ENCODE results near the gene GIMAP8.

The GIMAP8 gene

DNA sequence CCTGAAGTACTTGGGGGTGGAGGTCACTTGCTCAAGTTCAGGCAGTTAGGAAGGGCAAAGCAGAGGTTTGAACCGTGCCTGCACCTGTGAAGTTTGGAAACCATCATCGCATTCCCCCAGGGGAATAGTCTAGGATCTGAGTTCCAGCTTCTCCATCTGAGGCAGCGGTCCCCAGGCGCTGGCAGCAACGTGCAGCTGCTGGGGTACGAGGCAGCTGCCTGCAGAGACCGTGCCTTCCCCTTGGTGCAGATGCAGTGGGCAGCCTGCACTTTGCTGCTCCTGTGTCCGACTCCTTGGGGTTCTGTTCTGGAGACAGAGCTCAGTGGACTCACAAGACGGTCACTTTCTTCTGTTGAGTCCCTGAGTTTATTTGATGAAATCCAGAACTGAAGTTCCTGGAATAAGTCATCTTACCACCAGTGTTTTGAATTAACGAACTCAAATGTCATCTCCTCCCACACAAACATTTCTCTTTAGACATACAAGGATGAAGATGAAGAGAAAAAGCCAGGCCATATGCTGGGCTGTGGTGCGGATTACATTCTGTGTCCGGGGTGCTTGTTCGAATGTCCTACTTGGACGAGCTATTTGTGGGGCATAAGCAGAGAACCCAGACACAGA is 19.9 kb upstream of the GIMAP8 start:
- no peak overlapping the region for H3K4me3 ChIP-seq (ENCODE audit: control insufficient read depth, low read depth, low read length)
- TF ChIP-seq, protein P1, sequence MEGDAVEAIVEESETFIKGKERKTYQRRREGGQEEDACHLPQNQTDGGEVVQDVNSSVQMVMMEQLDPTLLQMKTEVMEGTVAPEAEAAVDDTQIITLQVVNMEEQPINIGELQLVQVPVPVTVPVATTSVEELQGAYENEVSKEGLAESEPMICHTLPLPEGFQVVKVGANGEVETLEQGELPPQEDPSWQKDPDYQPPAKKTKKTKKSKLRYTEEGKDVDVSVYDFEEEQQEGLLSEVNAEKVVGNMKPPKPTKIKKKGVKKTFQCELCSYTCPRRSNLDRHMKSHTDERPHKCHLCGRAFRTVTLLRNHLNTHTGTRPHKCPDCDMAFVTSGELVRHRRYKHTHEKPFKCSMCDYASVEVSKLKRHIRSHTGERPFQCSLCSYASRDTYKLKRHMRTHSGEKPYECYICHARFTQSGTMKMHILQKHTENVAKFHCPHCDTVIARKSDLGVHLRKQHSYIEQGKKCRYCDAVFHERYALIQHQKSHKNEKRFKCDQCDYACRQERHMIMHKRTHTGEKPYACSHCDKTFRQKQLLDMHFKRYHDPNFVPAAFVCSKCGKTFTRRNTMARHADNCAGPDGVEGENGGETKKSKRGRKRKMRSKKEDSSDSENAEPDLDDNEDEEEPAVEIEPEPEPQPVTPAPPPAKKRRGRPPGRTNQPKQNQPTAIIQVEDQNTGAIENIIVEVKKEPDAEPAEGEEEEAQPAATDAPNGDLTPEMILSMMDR (conservative IDR thresholded peaks at IDR 0.05; ENCODE audit: control insufficient read depth, insufficient read depth, low read depth, low read length): no peak
- peak; percentile 22 for DNase-seq (ENCODE audit: low read depth)

DNA sequence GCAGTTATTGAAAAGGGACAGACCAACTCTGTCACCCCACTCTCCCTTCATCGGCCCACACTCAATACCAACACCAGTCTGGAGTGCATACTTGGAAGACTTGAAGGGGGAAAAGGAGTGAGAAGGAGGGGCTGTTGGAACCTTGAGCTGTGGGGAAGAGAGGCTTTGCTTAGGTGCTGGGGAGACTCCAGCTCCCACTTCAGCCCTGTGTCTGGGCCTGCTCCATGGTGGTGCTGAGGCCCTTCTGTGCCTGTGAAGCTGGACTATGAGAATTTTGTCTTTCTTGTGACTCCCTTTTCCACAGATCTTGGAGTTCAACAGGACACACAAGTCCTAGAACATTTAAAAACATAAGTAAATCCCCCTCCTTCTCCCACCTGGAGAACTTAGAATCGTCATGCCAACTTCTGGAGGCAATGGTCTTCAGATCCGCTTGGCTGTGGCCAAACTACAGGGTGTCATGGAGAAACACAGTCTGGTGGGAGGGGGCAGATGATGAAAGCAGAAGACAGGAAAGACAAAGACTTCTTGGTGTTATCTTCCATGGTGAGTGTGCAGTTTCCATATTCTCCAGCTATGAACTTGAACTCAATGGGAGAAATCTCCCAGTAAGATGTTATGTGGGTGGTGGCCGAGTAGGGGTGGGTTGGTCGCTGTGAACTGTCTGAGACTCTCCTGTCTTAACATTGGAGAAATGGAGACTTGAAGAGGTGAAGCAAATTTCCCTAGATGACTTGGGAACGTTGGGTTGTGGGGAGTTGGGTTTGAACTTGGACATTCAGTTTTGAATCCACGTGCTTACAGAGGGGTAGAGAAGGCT is 18.4 kb upstream of the GIMAP8 start:
- TF ChIP-seq, protein P1 (conservative IDR thresholded peaks at IDR 0.05; ENCODE audit: control insufficient read depth, insufficient read depth, low read depth, low read length): no peak
- no peak overlapping the region for H3K4me3 ChIP-seq (ENCODE audit: control insufficient read depth, low read depth, low read length)
- DNase-seq (ENCODE audit: low read depth): no peak

DNA sequence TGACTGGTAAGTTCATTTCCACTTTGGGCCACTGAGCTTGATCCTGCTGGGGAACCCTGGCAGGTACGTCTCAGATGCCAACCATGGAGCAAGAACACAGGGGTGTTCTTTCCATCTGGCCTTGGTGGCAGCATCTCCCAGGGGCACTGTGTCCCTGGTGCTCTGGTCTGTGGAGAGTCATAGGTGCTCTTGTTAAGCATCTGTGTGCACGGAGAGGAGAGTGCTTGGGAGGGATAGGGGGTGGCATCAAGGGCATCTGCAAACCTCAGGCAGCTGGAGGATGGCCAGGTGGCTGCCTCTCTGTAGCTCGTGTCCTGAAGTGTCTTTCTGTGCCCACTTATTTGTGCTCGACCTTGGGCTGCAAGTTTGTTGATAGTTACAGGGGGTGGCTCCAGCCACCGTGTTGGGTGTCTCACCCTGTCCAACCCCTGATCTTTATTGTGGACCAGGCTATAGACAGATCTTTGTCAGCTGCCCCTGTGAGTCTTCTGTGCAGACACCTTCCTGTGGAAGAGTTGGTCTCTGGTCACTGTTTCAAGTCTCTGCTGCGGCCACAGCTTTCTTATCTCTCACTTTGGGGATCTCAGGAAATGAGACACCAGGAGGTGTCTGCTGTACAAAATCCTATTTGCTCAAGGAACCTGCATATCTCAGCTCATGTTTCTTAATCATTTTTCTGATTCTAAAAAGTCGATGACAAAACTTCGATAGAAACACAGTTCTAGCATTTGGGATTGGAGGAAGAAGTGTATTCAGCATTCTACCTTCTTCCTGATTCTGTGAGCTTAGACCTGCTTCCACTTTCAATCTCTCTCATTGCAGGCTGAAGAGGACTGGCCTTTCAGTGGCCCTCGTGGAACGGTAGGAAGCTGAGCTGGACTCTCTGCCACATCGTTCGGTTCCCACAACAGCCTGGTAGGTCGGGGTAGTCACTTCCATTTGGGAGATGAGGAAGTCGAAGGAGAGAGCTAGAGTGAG is 17.2 kb upstream of the GIMAP8 start:
- TF ChIP-seq, protein P1 (conservative IDR thresholded peaks at IDR 0.05; ENCODE audit: control insufficient read depth, insufficient read depth, low read depth, low read length): no peak
- H3K4me3 ChIP-seq (ENCODE audit: control insufficient read depth, low read depth, low read length): no peak overlapping the region
- DNase-seq (ENCODE audit: low read depth): no peak

DNA sequence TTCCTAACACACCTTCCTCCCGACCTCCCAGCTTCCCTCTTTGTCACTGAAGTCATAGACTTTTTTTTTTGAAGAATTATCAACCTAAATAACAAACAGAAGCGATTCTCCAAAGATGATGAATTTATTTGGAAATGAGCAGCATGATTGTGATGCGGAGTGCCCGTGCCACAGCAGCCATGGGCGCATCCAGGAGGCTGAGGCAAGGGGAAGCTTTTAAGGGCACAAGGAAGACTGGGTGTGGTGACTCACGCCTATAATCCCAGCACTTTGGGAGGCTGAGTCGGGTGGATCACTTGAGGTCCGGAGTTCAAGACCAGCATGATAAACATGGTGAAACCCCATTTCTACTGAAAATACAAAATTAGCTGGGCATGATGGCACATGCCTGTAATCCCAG is 16.2 kb upstream of the GIMAP8 start:
- TF ChIP-seq, protein P1 (conservative IDR thresholded peaks at IDR 0.05; ENCODE audit: control insufficient read depth, insufficient read depth, low read depth, low read length): no peak
- DNase-seq (ENCODE audit: low read depth): no peak
- no peak overlapping the region for H3K4me3 ChIP-seq (ENCODE audit: control insufficient read depth, low read depth, low read length)

DNA sequence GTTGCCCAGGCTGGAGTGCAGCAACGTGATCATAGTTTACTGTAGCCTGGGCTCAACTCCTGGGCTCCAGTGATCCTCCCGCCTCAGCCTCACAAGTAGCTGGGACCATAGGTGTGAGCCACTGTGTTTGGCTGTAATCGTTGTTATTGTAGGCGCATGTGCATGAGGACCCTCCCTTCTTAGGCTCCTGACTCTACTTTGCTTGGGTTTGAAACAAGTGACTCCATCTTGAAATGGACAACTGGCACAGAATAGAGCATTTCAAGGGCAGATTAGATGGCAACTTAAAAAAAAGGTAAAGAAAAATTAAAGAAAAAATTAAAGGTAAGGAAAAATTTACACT is 15.4 kb upstream of the GIMAP8 start:
- no peak overlapping the region for H3K4me3 ChIP-seq (ENCODE audit: control insufficient read depth, low read depth, low read length)
- TF ChIP-seq, protein P1 (conservative IDR thresholded peaks at IDR 0.05; ENCODE audit: control insufficient read depth, insufficient read depth, low read depth, low read length): no peak
- no peak for DNase-seq (ENCODE audit: low read depth)

DNA sequence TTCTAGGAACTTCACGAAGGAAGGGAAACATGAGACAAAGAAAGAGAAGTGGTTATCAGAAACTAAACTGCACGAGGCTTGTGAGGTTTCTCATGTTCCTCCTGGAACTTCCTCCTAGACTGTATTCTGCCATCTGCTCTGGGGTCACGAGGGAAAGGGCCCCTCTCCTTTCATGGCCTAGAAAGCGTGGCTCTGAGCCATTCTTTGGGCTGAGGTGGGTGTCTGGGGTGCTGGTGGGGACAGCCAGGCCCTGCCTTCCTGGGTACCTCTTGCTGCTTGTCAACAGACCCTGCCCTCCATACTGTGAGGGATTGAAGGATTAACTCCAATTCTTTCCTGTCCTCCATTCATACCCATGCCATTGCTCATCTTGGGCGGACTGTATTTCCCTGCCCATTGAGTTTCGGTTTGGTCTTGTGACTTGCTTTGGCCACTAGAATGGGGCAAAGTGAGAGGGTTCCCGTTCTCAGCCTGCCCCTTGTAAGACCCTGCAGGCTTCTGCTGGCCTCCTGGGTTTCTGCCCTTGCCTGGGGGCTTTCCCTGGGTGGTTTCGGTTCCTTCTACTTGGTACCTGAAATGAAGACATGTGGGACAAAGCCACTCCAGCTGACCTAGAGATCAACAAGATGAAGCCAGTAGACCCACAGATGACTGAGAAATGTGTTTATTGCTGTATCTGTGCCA is 14.9 kb upstream of the GIMAP8 start:
- DNase-seq (ENCODE audit: low read depth): no peak
- TF ChIP-seq, protein P1 (conservative IDR thresholded peaks at IDR 0.05; ENCODE audit: control insufficient read depth, insufficient read depth, low read depth, low read length): no peak
- no peak overlapping the region for H3K4me3 ChIP-seq (ENCODE audit: control insufficient read depth, low read depth, low read length)
